Measurements from ENCODE around the gene C14orf119.

Gene C14orf119

GRCh38 chr14:23095196-23096108, at the start of gene C14orf119:
Gene C14orf119 (plus strand): TSS chr14:23095505. CDS start chr14:23097659, 2,154 bp downstream.
- DNase-seq (ENCODE audit: low spot score): peak; percentile 100

- DNase-seq (ENCODE audit: low spot score): no peak
Measured at GRCh38 chr14:23047034-23047634, 48.2 kb upstream of the C14orf119 start.

- DNase-seq (ENCODE audit: low spot score): no peak
Measured at GRCh38 chr14:23047751-23048693, 47.3 kb upstream of the C14orf119 start.

DNA sequence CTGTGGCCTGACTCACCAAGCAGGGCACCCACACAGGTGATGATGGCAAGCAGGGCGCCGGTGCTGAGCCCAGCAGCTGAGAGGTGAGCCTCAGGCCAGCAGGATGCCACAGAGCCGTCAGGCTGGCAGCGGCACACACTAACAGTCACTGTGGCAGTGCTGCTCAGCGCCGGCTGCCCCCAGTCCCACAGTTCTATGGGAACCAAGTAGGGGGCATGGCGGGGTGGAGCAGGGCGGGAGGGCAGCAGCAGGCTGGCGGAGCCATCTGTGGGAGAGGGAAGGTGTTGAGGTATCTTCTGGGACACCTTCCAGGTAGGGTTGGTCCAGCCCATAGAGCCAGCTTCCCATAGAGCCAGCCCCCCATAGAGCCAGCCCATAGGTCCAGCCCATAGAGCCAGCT, 46.3 kb upstream of the C14orf119 start:
- DNase-seq (ENCODE audit: low spot score): no peak

DNA sequence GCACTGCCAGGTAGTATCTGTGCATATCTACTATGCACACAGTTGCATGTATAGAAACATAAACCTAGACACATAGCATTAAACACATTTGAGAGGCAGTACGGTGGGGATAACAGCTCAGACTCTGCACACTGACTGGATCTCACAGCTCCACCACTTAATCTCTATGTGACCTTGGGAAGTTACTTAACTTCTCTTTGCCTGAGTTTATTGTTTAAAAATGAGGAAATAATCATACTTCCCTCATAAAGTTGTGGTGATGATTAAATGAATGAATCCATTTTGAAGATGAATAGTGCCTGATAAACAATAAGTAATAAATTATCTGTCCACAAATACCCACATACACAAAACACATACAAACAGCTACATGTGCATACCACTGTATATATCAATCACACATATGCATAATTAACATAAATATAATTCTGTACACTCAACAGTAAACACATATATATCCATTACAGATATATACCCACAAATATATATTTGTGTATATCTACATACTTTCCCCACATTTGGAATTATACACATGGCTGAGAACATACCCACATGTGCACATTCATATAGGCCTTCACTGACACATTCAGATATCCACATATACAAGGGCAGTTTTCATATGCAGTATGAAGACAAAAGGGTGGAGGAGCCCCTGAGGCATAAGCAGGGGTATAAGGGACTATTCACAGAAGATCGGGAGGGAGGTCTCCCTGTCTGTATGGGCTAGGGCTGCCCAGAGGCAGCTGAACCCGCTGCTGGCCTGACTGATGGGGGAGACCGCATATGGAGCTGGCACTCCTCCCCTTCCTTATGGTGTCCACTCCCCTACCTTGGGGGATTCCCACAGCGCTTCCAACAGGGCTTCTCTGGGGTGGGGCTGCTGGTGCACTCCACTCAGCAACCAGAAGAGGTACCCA, 43.9 kb upstream of the C14orf119 start:
- DNase-seq (ENCODE audit: low spot score): no peak

GRCh38 chr14:23052182-23052623, 43.1 kb upstream of the C14orf119 start:
- no peak for DNase-seq (ENCODE audit: low spot score)

DNA sequence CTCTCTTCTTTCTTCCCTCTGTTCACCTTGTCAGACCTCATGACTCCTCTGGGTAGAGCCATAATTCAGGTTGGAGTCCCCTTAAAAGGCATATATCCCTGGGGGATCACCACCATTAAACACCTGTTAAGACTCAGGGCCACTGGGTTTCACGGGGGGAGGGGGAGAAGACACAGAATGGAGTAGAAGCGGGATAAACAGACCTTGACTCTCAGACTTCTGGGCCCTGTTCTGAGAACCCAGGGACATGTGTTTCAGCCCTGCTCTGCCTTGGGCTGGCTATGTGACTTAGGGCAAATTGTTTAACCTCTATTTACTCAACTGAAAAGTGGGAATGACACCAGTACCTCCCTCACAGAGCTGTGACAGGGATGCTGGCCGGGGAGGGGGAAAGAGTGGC, 42.6 kb upstream of the C14orf119 start:
- DNase-seq (ENCODE audit: low spot score): no peak

- no peak for DNase-seq (ENCODE audit: low spot score)
Measured at GRCh38 chr14:23053426-23053825, 41.9 kb upstream of the C14orf119 start.

DNA sequence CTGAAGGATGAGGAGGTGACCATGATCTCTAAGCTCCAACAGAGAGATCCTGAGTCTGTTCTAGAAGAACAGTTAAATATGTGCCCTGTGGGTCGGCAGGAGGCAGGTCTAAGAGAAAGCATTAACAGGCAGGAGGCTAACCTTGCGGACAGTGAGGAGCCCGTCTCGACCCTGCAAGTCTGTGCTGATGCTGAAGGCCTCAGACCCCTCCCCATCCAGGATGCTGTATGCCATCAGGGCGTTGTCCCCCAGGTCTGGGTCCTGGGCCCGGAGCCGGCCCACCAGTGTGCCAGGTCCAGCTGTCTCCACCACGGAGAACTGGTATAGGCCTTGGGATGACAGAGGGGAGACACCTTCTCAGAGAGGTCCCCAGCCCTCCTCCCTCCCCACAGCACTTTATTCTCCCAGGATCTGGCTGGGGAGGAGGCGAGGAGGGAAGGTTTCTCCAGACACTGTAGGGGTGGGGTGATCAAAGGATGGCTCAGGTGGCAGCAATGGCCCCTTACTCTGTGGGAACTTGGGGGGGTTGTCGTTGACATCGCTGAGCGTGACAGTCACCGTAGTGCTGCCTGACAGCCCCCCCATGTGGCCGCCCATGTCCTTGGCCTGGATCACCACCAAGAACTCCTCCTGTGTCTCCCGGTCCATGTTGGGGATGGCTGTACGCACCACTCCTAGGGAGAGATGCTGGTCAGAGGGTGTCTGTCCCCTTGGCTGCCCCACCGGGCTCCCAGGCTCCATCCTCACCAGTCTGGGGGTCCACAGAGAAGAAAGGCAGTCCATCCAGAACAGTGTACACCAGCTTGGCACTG, 41.1 kb upstream of the C14orf119 start:
- DNase-seq (ENCODE audit: low spot score): no peak

DNA sequence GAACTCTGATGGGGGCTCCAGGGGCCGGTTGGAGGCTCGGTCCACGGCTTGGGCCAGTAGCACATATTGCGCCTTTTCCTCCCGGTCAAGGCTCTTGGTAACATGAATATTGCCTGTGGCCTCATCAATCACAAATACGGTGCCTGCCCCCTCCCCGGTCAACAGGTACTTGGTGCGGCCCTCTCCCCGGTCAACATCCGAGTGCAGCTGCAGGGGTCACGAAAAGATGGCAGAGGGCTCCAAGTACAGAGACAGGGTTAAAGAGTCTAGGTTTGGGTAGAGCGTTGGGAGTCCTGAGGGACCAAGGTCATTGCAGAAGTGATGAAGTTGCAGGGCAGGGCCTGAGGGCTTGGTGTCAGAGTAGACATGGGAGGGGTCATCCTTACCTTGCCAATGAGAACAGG, 40.2 kb upstream of the C14orf119 start:
- no peak for DNase-seq (ENCODE audit: low spot score)

DNA sequence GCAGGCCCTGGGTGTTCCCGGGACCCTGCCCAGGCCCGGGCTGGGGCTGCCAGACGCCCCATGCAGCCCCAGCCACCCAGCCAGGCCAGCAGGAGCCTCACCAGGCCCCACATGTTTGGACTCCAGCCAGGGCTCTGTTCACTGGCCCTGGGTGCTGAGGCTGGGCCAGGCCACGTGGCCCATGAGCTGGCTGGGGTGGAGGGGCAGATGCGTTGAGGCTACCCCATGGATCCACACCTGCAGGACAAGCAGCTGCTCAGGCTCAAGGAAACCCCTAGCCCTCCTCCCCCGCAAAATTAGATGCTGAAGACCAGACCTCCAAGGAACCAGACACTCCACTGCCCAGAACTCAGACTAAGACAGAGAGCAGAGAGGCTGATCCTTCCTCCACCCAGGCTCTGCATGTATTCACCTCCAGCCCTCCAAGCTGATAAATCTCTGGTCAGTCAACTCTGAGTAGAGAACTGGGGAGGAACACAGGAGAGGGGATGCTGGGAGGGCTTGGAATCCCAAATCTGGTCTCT, 39.6 kb upstream of the C14orf119 start:
- DNase-seq (ENCODE audit: low spot score): no peak

DNA sequence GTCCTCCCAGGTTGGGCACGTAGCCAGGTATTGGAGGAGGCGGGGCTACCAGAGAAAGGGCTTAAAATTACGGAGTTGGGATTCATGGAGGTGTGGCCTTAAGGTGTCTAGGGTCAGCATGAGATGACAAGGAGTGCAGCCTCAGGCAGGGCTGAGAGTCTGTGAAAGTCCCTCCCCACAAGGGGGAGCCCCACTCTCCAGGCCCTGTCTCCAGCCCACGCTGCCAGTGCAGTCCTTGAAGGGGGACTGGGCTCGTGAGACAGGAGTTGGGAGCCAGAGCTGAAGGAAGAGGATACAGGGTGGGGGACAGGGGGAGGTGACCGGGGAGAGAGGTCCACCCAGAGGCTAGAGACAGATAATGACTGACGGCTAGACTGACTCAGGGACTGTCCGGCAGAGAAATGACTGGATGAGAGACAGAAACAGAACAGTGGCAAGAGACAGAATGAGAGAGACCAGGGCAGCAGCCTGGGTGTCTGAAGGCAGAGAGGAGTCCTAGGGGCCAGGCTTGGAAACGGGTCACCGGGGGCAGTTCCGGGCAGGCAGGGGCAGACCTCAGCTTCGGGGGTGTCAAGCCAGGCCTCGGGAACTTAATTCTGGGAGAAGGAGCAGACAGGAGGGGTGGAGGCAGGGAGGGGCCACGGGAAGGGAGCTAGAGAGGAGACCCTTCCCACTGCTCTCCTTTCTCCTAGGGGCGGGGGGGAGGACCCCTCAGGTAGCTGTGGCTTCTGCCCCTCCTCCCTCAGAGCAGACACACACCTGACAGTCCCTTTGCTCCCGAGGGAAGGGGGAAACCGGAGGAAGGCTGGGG, 39.0 kb upstream of the C14orf119 start:
- peak; percentile 79 for DNase-seq (ENCODE audit: low spot score)

DNA sequence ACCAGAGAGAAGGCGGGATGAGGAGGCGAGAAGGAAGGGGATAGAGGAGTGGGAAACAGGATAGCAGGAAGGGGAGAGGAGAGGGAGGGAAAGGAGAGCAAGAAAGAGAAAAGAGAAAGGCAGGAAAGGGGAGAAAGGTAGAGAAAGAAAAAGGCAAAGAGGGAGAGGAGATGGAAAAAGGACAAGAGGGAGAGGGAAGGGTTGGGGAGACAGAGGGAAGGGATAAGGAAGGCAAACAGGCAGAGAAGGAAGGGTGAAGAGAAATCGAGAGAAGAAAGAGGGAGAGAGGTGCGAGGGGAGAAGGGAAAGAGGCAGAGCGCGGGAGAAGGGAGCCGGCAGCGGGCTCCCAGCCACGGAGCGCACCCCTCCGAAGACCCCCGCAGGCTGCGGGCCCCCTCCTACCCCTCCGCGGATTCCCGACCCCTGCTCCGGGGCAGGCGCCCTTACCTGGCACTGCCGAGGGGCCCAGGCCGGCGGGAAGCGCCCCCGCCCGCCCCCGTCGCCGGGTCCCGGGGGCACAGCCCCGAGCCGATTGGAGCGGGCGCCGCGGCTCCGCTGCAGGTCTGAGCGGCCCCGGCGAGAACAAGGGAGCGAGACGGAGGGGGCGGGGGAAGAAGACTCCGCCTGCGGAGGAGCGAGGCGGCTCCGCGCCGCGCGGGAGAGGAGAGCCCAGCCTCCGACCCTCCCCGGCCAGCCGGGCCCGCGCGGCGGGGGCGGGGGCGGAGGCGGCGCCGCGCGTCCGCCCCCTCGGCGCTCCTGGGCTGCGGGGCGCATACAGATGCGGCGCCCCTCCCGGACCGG, 38.1 kb upstream of the C14orf119 start, which contains the start of gene CDH24:
CDH24 (minus strand) TSS at position 565 of the 801 bp plus-strand sequence. CDS start 1,787 bp downstream, outside the sequence.
- DNase-seq (ENCODE audit: low spot score): peak; percentile 28

DNA sequence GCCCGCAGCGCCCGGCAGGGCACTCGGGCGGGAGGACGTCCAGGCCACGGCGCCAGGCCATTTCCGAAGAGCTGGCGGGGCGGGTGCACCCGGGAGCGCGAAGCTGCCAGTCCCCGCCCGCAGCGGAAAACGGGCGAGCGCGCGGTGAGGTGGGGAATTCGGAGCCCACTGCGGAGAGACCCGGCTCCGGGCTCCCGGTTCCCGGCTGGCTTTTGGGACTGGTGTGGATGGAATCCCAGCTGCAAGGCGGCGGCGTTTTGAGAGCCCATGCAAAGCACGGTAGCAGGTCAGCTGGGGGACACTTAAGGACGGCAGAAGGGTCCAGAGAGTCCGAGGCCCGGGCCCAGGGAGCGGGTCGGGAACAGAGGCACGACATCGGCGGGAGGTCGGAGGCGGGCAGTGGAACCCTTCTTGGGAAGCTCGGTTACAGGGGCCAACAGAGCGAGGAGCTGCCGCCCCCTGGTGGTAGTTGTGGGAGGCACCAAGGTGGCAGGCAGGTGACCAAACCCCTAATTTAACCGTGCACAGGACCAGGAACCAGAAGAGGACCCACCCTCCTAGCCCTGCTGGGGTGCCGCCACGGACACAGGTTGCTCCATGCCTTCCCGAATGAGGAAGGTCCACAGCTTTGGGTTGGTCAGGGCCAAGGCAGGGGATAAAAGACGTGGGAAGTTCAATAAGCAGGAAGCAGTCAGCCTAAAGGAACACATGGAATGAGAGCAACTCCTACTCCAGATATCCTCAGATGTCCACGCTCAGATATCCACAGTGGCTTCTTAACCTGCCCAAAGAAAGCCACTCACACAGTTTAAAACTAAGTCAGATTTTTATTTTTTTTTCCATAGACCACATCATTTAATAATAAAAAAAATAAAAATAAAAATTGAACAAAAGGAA, 37.3 kb upstream of the C14orf119 start:
- DNase-seq (ENCODE audit: low spot score): peak; percentile 90

DNA sequence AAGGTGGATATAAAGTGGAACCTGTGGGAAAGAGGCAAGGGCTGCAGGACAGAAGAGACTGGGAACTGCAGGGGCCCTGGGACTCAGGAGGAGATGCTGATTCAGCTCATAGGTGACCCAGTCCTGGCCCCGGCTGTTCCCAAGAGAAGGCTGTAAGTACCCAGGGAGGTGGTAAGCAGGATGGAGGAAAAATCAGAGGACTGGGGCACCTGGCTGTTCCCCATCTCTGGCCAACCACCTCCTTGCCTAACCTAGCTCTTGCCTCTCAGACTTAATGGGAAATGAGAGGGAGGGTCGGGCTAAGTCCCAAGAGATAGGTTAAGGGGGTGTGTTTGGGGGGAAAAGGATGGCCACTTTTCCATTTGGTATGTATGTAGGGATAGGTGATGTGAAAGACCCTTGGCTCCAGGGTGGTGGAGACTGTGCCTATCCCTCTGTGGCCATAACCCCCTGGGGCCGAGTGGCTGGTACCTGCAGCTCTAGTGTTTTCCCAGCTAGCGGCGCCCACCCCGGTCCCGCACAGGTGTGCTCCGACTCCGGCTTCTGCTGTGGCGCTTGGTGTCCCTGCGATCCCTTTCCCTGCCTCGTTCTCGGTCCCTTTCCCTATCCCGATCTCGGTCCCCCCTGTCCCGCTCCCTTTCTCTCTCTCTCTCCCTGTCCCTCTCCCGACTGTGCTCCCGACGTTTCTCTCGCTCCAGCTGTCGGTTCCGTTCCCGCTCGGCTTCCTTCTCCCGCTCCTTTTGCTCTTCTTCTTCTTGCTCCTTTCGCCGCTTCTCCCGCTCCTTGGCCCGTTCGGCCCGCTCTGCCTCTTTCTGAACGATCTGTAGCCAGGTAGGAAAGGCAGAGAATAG, 36.4 kb upstream of the C14orf119 start:
- DNase-seq (ENCODE audit: low spot score): no peak

Measured in hematopoietic multipotent progenitor cell treated with erythropoietin and hydrocortisone succinate and interleukin-3 and kit ligand, for 17 days (in vitro differentiated cells).